Pons (tissue), 1 donor: ENCODE measurements around the gene ROMO1.
"Not testable (repeated sequence)": the region's sequence is repeated elsewhere in the genome, so short reads cannot be mapped to it uniquely, and the experiment has no call there.

Source experiments
- DNase-seq: peaks from one replicate; pipeline ENCODE4 v3.0.0-alpha.2; 2016; ENCODE audit warnings: low spot score

ROMO1 gene

DNA sequence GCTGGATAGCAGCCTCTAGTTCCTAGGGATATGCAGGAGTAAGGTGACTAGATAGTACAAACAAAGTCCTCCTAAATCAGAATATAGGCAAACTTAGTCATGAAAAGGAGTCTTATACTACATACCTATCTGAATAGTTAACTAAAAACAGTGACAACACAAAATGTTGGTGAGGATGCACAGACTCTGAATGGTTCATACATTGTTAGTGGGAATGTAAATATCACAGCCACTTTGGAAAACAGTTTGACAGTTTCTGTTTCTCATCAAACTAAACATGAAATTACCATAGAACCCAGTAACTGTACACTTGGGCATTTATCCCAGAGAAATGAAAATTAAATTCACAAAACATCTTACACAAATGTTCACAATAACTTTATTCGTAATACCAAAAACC lies 17.2 kb upstream of the ROMO1 start:
- DNase-seq = no peak

DNA sequence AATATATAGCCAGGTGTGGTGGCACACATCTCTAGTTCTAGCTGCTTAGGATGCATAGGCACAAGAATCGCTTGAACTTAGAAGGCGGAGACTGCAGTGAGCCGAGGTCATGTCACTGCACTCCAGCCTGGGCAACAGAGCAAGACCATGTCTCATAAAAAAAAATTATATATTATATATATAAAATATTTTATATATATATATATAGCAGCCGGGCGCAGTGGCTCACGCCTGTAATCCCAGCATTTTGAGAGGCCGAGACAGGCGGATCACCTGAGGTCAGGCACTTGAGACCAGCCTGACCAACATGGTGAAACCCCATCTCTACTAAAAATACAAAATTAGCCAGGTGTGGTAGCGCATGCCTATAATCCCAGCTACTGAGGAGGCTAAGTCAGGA lies 13.8 kb upstream of the ROMO1 start:
- DNase-seq = not testable (repeated sequence)

DNA sequence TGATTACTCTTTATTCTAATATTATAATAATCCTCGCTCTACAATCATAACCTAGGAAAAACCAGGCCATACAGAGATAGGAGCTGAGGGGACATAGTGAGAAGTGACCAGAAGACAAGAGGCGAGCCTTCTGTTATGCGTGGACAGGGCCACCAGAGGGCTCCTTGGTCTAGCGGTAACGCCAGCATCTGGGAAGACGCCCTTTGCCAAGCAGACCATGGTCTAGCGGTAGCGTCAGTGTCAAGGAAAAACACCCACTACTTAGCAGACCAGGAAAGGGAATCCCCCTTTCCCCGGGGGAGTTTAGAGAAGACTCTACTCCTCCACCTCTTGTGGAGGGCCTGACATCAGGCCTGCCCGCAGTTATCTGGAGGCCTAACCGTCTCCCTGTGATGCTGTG lies 12.3 kb upstream of the ROMO1 start:
- not testable (repeated sequence) for DNase-seq

DNA sequence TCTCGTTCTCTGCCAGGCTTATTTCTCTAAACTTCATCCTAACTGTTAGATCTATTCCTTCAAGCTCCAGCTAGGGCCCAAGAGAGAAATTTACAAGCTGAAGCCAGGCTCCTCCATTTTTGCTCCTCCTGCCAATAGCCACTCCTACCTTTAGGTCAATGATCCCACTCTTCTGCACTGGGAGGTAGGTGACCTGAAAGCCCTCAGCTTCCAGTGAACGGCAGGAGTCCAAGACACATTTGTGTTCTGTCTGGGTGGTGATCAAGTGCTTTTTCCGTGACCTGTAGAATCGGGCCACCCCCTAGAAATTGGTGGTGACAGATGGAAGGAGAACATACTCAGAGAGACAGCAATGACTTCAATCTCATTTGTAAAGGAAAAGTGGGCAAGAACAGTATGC lies 8.9 kb upstream of the ROMO1 start:
- DNase-seq = no peak

DNA sequence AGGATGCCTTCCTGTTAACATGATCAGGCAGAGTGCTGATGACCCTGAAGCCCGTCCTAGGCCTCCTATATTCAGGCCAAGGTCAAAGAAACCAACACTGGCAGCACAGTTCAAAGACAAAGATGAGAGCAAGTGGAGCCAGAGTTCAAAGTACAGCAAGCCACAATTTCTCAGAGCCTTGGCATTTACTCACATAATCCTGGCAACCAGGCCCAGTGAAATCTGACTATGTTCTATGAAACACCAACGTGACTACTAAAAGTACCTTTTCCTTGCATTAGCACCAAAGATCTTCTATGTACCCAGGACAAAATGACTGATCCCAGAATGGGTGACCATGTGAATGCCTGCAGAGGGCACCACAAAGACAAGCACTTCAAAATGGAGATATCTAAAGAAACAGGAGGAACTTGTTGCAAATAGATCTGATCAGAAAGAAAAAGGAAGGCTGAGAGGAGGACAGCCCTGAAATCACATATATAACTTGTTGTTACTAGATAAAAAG lies 3.9 kb upstream of the ROMO1 start:
- DNase-seq = no peak

DNA sequence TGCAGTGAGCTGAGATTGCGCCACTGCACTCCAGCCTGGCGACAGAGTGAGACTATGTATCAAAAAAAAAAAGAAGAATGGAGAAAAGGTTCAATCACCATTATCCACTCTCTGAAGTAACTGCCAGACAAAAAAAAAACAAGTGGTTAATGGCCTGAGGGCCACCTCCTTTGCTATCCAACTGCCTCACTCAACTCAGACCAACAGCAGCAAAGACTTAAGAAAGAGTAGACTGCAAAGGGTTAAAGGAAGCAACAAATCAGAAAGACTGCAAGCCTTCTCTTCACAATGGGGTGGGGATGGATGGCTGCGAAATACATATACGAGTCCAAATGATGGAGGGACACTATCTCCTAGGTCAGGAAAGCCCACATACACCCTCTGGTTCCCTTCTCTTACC lies 3.2 kb upstream of the ROMO1 start:
- no peak for DNase-seq

DNA sequence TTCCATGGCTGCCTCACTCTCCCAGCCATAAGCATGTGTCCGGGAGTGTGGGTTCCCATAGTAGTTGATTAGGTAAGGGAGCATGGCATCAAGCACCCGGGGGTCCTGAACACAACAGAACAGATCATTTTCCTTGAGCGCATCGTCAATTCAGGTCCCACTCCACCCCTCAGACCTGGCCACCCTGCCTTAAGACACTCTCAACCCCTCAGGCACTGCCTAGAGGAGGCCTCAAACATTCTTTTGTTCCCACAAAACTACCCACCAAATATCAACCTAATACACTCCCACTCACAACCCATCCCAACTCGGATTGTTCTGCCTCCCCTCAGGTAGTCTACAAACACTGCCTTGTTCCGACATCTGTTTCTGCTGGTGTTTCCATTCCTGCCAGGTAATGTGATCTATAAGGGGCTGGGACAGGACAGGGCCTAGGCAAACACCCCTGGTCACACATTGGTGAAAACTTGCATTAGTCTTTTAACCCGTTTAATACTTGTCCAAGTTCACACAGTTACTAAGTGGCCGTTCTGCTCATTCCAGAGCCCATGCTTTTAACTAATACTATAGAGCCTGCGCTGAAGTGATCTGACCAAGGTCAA lies 1.4 kb upstream of the ROMO1 start:
- DNase-seq = no peak

DNA sequence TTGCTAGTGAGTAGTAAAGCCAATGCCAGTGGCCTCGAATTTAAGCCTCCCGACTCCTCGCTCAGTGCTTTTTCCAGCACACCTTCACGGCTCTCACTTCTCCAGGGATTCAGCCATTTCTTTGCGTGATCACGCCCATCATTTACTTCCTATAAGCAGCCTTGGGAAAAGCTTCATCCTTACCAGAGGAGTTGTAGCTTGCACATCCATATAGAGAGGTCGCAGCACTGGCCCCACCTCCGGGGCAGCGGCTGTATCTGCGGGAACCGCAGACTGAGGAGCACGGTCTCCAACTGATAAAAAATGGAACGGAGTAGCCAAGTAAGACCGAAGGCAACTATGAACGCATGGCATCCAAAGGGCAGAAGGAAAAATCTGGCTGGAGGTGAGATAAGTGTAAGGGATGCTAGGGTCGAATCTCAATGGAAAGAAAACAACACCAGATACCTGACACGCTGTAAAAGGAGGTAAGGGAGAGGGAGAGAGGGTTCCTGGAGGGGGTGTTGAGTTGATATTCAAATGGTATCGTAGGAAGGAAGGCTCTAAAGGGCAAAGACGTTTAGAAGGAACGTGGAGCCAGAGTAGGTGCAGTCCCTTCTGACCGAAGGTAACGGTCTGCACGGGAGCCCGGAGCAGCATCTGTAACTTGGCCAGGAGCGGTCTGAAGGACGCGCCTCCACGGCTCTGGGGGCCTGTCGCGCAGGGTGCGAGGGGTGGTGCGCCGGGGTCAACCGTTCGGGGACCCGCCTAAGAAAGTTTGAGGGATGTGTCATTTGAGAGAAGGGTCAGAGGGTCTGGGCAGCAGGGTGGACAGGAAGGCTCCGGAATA lies 693 bp upstream of the ROMO1 start:
- DNase-seq = no peak

DNA sequence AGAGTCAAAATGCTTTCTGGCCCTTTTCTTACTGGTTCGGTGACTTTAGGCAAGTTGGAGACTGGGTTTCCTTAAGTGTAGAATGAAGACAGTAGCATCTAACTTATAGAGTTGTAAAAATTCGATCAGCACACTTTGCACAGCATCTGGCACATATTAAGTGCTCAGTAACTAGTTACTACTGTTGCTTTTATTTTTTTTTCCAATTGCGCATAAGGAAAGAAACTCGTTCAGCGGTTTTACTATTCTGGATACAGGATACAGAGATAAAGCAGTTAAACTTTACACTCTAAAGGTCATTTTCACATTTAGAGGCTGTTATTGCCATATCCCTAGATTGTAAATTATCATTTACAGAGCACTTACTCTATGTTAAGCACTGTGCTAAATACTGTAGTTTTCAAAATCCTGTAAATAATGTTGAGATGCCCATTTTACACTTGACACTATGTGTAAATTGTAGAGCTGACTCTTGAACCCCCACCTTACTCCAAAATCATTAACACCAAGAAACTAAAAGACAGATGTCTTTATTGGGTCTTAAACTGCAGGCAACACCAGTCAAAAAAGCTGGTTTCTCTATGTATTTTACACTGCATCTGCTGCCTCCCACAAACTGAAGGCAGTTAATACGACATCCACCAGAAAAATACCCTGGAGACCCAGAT lies 886 bp downstream of the ROMO1 start:
- no peak for DNase-seq

DNA sequence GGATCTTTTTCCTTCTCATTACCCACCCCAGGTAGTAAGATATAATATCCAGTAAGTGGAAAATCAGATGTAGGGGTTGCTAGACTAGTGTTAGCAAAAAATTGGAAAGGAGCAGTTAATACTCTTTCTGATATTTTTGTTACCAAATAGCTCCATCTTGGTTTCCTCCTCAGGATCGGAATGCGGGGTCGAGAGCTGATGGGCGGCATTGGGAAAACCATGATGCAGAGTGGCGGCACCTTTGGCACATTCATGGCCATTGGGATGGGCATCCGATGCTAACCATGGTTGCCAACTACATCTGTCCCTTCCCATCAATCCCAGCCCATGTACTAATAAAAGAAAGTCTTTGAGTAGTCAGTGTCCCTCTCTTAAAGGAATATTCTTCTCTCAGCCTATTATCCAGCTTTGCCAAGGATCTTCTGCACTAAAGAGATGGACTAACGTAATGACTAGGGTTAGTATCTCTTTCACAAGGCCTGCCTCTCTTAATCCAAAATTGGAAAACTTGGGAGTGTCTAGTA lies 1.5 kb downstream of the ROMO1 start:
- no peak for DNase-seq

DNA sequence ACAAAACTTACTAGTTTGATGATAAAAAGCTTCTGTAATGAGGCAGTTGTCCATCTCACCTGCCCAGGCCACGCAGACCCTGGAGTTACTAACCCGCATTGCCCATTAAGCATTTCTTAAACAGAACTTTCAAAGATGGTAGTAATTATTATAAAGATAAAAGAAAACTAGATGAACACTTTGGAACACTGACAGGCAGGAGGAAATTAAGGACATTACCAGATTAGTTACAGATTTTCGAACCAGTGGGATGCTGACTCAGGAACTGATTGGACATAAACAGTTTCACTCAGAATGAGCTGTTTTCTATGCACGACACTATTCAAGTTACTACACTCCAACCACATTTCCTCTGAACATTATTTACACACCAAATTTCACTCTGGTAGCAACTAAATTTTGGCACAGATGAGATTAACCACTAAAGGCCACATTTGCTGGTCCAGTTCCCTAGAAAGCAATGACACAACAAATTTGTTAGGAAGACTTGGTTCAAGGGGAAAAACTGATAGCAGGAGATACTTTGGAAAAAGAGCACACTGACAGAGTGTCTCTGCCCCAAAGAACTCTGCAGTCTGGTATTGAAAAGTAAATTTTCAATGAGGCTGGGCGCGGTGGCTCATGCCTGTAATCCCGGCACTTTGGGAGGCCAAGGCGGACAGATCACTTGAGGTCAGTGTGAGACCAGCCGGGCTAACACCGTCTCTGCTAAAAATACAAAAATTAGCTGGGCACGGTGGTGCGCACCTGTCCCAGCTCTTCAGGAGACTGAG lies 3.0 kb downstream of the ROMO1 start:
- no peak for DNase-seq

DNA sequence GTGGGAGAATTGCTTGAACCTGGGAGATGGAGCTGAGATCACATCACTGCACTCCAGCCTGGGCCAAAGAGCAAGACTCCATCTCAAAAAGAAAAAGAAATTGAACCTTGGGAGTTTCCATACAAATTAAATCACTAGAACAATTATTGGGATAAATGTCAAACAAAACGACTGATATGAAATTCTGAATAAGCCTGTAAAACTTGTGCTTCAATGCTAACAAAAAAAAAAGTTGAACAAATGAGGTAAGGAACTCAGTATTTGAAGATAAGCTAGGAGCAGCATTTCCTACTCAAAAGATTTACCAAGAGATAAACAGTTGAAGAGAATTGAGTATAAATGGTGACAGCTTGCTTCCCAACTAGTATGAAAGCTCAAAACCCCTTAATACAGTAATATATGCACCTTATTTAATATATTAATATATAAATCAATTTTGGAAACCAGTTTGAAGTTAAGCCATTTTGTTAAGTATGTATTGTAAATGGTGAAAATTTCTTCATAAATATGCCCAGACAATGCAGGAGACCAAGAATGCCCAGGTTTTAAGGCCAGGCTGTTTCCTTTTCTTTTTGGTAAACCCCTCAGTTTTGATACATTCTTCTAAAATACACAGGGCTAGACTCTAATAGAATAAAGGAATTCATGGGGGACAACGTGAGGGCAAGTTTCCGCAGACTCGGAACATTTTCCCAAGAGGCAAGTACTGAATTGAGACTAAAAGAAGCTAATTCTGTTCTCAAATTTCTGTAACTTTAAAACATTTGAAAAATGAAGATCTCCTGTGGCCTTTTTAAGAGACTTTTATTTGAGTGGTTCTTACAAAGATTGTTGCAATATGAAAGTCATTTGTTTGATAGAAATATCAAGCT lies 3.9 kb downstream of the ROMO1 start:
- DNase-seq = no peak

DNA sequence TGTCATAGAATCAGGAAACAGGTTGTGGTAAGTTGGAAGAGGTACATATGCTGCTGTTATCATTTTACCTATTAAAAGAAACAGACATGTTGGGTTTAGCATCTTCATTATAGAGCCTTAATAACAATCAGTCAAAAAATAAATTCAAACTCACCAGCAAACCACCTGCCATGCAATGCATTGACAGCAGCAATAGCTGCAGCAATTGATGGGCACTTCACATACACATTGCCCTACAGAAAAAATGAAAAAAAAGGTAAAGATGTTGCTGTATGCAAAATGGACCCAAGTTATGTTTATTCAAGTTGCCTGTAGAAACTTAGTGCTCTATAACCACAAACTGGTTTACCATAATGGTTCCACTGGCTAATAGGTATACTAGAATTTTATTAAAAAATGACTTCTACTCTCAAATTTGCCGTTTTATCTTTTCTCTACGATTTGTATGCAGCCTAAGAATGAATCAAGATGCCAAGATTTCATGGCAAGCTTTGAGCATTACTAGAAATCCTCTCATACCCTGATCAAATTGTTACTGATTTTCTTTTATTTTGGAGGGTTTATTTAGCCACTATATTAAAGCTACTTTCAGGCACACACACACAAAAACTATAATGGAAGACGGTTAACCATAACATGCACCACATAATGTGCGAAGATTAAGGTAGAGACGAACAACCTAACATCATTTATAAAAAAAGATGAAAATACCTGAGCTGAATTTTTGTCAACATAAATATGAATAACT lies 5.5 kb downstream of the ROMO1 start:
- DNase-seq = no peak

DNA sequence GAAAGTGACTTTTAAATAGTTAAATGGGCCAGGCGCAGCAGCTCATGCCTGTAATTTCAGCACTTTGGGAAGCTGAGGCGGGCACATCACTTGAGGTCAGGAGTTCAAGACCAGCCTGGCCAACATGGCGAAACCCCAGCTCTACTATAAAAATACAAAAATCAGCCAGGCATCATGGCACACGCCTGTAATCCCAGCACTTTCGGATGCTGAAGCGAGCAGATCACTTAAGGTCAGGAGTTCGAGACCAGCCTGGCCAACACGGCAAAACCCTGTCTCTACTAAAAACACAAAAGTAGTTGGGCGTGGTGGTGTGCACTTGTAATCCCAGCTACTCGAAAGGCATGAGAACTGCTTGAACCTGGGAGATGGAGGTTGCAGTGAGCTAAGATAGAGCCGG lies 6.7 kb downstream of the ROMO1 start:
- not testable (repeated sequence) for DNase-seq

DNA sequence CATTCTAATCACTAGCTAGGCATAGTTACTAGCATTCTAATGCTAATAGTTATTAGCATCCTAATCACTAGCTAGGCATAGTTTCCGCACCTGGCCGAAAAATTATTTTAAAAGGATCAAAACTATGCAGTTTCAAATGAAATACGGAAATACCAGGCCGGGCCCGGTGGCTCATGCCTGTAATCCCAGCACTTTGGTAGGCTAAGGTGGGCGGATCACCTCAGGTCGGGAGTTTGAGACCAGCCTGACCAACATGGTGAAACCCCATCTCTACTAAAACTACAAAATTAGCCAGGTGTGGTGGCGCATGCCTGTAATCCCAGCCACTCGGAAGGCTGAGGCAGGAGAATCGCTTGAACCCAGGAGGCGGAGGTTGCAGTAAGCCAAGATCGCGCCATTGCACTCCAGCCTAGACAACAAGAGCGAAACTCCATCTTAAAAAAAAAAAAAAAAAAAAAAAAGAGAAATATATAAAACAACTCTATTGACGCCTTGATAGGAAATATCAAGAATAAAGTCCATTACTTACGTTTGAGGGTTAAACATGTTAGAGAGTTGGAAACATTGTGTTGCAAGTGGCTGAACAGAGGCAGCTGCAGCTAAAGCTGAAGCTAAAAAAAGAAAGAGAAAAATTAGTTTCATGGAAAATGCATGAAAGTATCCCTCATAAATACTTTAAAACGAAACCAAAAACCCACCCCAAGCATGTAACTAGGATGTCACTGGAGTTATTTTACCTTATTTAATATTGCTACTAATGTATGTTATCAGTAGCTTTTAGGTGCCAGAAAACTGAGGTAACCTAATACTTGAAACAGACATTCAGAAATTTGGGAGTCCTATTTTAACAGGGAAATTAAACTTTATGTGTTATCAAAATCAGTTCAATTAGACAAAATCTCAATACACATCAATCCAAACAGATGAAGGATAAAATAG lies 7.7 kb downstream of the ROMO1 start:
- not testable (repeated sequence) for DNase-seq

DNA sequence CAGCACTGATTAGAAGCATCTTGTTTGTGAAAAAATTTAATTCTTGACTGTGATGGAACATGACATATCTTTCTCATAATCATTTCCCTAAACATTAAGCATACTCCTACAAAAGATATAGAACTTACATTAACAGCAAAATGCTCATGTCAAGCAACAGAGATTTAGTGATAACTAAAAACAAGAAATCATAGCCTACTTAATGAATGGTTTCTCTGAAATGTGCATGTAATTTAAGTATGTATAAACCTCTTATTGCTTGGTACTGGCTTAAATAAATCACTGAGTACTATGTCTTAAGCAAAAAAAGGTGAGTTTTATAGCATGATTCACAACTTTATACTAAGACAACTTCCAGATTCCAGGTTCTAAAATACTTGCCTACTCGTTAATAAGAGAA lies 9.3 kb downstream of the ROMO1 start:
- no peak for DNase-seq

DNA sequence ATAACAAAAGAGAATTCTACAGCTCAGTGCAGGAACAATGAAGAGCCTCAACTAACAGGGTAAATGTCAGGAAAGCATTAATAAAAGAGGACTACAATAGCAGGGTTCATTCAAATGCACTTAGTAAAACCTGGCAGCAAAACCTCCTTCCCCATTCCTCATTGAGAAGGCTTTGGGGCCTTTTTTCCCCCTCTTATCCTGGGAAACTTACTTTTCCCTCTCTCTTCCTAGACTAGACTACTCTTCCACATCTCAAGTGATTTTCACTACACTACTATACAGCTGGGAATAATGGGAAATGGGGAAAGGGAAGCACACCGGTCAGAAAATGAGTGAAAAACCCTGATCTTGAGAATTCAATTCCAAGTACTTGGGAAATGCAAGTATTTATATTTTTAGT lies 10.1 kb downstream of the ROMO1 start:
- no peak for DNase-seq

DNA sequence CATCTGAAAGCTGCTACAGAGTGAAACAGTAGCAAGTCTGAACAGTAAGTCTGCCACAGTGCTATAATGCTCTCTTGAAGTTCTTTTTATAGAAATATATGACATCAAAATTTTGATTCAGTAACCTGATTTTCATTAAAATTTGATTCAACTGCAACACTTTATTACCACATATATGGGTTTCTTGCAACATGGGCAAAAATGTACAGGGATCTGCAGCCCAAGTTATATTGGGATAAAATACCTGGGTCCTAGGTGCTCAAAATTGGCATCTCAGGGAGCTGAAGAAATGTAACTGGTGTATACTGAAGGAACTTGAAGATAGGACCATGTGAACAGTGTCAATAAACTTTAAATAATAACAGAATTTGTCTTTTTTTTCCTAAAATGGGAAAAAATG lies 10.8 kb downstream of the ROMO1 start:
- DNase-seq = no peak

DNA sequence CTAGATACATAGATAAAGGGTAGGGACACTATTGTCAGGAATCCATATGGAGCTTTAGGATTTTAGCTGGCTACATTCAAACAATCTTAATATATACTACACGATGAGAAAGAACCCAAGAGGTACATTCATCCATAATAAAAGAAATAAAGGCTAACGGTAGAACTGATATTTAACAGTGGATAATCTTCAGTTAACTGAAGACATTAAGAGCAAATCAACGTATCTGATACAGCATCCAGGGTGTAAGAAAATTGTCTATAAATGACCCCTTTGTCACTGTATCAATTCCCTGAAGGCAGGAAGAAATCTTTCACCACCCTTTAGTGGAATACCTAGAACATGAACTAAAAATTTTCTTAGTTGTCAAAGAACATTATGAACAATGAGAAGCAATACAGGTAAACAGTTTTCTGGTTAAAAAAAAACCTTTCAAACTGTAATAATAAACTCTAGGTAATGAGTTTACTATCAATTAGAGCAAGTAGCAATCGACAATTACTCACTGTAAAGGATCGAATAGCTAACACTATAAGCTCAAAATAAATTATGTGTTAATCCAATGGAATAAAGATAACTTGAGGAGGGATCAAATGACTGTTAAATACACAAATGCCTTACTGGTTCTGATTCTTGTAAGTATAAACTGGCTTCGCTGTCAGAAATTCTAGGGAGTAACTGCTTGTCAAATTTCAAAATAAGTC lies 11.8 kb downstream of the ROMO1 start:
- no peak for DNase-seq
